Measurements from ENCODE around the gene ITPK1.
A peak's percentile ranks its signal among the peaks of the same experiment; 100 is the strongest.

ITPK1 gene

GRCh38 chr14:93023039-93023438 lies 92.7 kb downstream of the ITPK1 start:
- Histone ChIP-seq H3K4me1 (ENCODE audit: insufficient read depth, low read length) (no peaks in the 10 kb centered on the region), H3K79me2 (ENCODE audit: insufficient read depth, low read length) (peaks cover 8% of the 10 kb centered on the region; the same call in 1 of the 2 replicates), H3K36me3 (ENCODE audit: insufficient read depth, low read length) (no peaks in the 10 kb centered on the region), H4K20me1 (ENCODE audit: insufficient read depth, low read length) (peaks cover 36% of the 10 kb centered on the region), H3K9ac (ENCODE audit: low read depth, low read length) (no peak overlapping the region), H3K27me3 (ENCODE audit: insufficient read depth, low read length, poor library complexity) (no peaks in the 10 kb centered on the region), H3K27ac (ENCODE audit: low read length) (no peak overlapping the region), H3K4me2 (ENCODE audit: insufficient read depth, low read length) (no peak overlapping the region), H3K4me3 (ENCODE audit: low read depth in 1 of 2, low read length in 2 of 2) (no peak overlapping the region), H2AFZ (ENCODE audit: low read depth, low read length) (no peak overlapping the region), H3K9me3 (ENCODE audit: insufficient read depth, low read length, severe bottlenecking) (no peaks in the 10 kb centered on the region)
- ATAC-seq (ENCODE audit: insufficient read depth, low read depth) (no peak; the same call in 2 of the 3 replicates), DNase-seq (peak; percentile 31)
- TF ChIP-seq EZH2 (IDR thresholded peaks at IDR 0.05; ENCODE audit: borderline replicate concordance, low read depth, low read length, severe bottlenecking): no peak
- TF ChIP-seq, protein P1, sequence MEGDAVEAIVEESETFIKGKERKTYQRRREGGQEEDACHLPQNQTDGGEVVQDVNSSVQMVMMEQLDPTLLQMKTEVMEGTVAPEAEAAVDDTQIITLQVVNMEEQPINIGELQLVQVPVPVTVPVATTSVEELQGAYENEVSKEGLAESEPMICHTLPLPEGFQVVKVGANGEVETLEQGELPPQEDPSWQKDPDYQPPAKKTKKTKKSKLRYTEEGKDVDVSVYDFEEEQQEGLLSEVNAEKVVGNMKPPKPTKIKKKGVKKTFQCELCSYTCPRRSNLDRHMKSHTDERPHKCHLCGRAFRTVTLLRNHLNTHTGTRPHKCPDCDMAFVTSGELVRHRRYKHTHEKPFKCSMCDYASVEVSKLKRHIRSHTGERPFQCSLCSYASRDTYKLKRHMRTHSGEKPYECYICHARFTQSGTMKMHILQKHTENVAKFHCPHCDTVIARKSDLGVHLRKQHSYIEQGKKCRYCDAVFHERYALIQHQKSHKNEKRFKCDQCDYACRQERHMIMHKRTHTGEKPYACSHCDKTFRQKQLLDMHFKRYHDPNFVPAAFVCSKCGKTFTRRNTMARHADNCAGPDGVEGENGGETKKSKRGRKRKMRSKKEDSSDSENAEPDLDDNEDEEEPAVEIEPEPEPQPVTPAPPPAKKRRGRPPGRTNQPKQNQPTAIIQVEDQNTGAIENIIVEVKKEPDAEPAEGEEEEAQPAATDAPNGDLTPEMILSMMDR (IDR thresholded peaks at IDR 0.05; ENCODE audit: borderline replicate concordance, extremely low read depth, low read length, poor library complexity, severe bottlenecking): no peak

GRCh38 chr14:93019970-93020369 lies 95.8 kb downstream of the ITPK1 start:
- Histone ChIP-seq H4K20me1 (ENCODE audit: insufficient read depth, low read length) (peaks cover 51% of the 10 kb centered on the region), H3K4me1 (ENCODE audit: insufficient read depth, low read length) (no peaks in the 10 kb centered on the region), H3K9me3 (ENCODE audit: insufficient read depth, low read length, severe bottlenecking) (no peaks in the 10 kb centered on the region), H3K4me2 (ENCODE audit: insufficient read depth, low read length) (no peak overlapping the region), H3K79me2 (ENCODE audit: insufficient read depth, low read length) (peaks cover 10% of the 10 kb centered on the region; the same call in 1 of the 2 replicates), H3K27me3 (ENCODE audit: insufficient read depth, low read length, poor library complexity) (no peaks in the 10 kb centered on the region), H3K4me3 (ENCODE audit: low read depth in 1 of 2, low read length in 2 of 2) (no peak overlapping the region), H3K27ac (ENCODE audit: low read length) (no peak overlapping the region), H2AFZ (ENCODE audit: low read depth, low read length) (no peak overlapping the region), H3K9ac (ENCODE audit: low read depth, low read length) (no peak overlapping the region), H3K36me3 (ENCODE audit: insufficient read depth, low read length) (peaks cover 18% of the 10 kb centered on the region)
- ATAC-seq (ENCODE audit: insufficient read depth, low read depth) (no peak), DNase-seq (no peak)
- no peak for TF ChIP-seq EZH2 (IDR thresholded peaks at IDR 0.05; ENCODE audit: borderline replicate concordance, low read depth, low read length, severe bottlenecking)

GRCh38 chr14:93019367-93019843 lies 96.3 kb downstream of the ITPK1 start:
- Histone ChIP-seq H3K79me2 (ENCODE audit: insufficient read depth, low read length) (peaks cover 10% of the 10 kb centered on the region; the same call in 1 of the 2 replicates), H3K9ac (ENCODE audit: low read depth, low read length) (no peak overlapping the region), H3K4me2 (ENCODE audit: insufficient read depth, low read length) (no peak overlapping the region), H3K9me3 (ENCODE audit: insufficient read depth, low read length, severe bottlenecking) (no peaks in the 10 kb centered on the region), H4K20me1 (ENCODE audit: insufficient read depth, low read length) (peaks cover 51% of the 10 kb centered on the region), H2AFZ (ENCODE audit: low read depth, low read length) (no peak overlapping the region), H3K27me3 (ENCODE audit: insufficient read depth, low read length, poor library complexity) (no peaks in the 10 kb centered on the region), H3K36me3 (ENCODE audit: insufficient read depth, low read length) (peaks cover 24% of the 10 kb centered on the region), H3K27ac (ENCODE audit: low read length) (no peak overlapping the region), H3K4me1 (ENCODE audit: insufficient read depth, low read length) (no peaks in the 10 kb centered on the region), H3K4me3 (ENCODE audit: low read depth in 1 of 2, low read length in 2 of 2) (no peak overlapping the region)
- TF ChIP-seq, protein P1 (IDR thresholded peaks at IDR 0.05; ENCODE audit: borderline replicate concordance, extremely low read depth, low read length, poor library complexity, severe bottlenecking): no peak
- TF ChIP-seq EZH2 (IDR thresholded peaks at IDR 0.05; ENCODE audit: borderline replicate concordance, low read depth, low read length, severe bottlenecking): no peak
- no peak for ATAC-seq (ENCODE audit: insufficient read depth, low read depth)
- DNase-seq: no peak

DNA sequence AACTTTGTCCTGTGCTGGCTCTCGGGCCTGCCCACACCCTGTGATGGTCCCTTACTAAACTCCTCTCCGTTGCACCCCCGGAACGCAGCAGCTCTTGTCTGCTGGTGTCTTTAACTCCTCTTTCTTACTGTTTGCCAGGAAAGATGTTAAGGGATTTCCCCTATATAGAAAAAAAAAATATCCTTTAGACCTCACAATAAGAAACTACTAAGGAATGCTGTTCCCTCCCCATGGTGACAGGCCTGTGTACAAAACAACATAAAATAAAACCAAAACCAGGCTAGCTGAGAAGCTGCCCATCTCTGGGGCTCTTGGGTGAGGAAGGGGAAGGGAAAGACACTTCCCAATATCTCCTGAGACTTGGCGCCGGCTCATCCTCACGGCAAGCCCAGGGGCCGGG lies 97.4 kb downstream of the ITPK1 start:
- DNase-seq (no peak), ATAC-seq (ENCODE audit: insufficient read depth, low read depth) (no peak)
- Histone ChIP-seq H3K27ac (ENCODE audit: low read length) (no peak overlapping the region), H3K36me3 (ENCODE audit: insufficient read depth, low read length) (peaks cover 24% of the 10 kb centered on the region), H3K9ac (ENCODE audit: low read depth, low read length) (no peak overlapping the region), H3K4me2 (ENCODE audit: insufficient read depth, low read length) (no peak overlapping the region), H3K27me3 (ENCODE audit: insufficient read depth, low read length, poor library complexity) (no peaks in the 10 kb centered on the region), H3K4me3 (ENCODE audit: low read depth in 1 of 2, low read length in 2 of 2) (no peak overlapping the region), H2AFZ (ENCODE audit: low read depth, low read length) (no peak overlapping the region), H3K9me3 (ENCODE audit: insufficient read depth, low read length, severe bottlenecking) (no peaks in the 10 kb centered on the region), H4K20me1 (ENCODE audit: insufficient read depth, low read length) (peaks cover 54% of the 10 kb centered on the region), H3K4me1 (ENCODE audit: insufficient read depth, low read length) (no peaks in the 10 kb centered on the region), H3K79me2 (ENCODE audit: insufficient read depth, low read length) (peaks cover 10% of the 10 kb centered on the region; the same call in 1 of the 2 replicates)
- TF ChIP-seq EZH2 (IDR thresholded peaks at IDR 0.05; ENCODE audit: borderline replicate concordance, low read depth, low read length, severe bottlenecking): no peak
- TF ChIP-seq, protein P1 (IDR thresholded peaks at IDR 0.05; ENCODE audit: borderline replicate concordance, extremely low read depth, low read length, poor library complexity, severe bottlenecking): no peak

Measured in DND-41 (cell line).